OCI-LY7 (cell line): Measurements from ENCODE around the gene DOK1. TPM values are rescaled to one million over a fixed set of nuclear protein-coding genes. Genes with fewer than 3 reads are reported as not detected.

ENCODE experiments used
- BruUV-seq: library from RNA; stranded (reverse); fragments of 400-500 nt; replicated peaks from 2 replicates; lab custom pipeline; 2021; lab: Mats Ljungman, UMichigan
- CTCF ChIA-PET: fragments of 300-600 bp; sonication (Branson Sonifier 250); formaldehyde crosslinking; loops from one replicate; lab custom pipeline; 2022; ENCODE audit warnings: antibody characterized with exemption; ENCODE audit not compliant: unreplicated experiment; lab: Charles Lee
- POLR2A ChIA-PET: fragments of 300-600 bp; sonication (Branson Sonifier 250); formaldehyde crosslinking; loops from one replicate; lab custom pipeline; 2022; ENCODE audit warnings: antibody characterized with exemption; lab: Charles Lee
- DNase-seq: peaks from one replicate; pipeline ENCODE4 v3.0.0-alpha.2; 2015; ENCODE audit warnings: low spot score
- H2AFZ ChIP-seq: fragments of 200-600 bp; sonication (generic), shearing (Covaris generic); 2 replicates; pipeline ENCODE4 v1.6.1; 2014; ENCODE audit warnings: mild to moderate bottlenecking, antibody characterized with exemption, low read length, moderate library complexity
- H3K27ac ChIP-seq: fragments of 200-600 bp; sonication (generic); 2 replicates; pipeline ENCODE4 v1.5.1; 2014; ENCODE audit warnings: mixed run types, low read depth, mild to moderate bottlenecking, moderate library complexity, low read length, inconsistent platforms; ENCODE audit not compliant: poor library complexity, severe bottlenecking
- H3K36me3 ChIP-seq: fragments of 200-600 bp; sonication (generic); 2 replicates; pipeline ENCODE4 v1.6.1; 2014; ENCODE audit warnings: mild to moderate bottlenecking, antibody characterized with exemption, low read length, moderate library complexity, mixed read lengths; ENCODE audit not compliant: insufficient read depth
- H3K4me1 ChIP-seq: fragments of 200-600 bp; sonication (generic); 2 replicates; pipeline ENCODE4 v1.5.1; 2014; ENCODE audit warnings: mild to moderate bottlenecking, low read length; ENCODE audit not compliant: insufficient read depth, poor library complexity, severe bottlenecking
- H3K4me2 ChIP-seq: fragments of 200-600 bp; sonication (generic); 2 replicates; pipeline ENCODE4 v1.6.1; 2014; ENCODE audit warnings: mild to moderate bottlenecking, low read length
- H3K4me3 ChIP-seq: fragments of 200-600 bp; sonication (generic); 2 replicates; pipeline ENCODE4 v1.5.1; 2014; ENCODE audit warnings: mild to moderate bottlenecking, low read depth, low read length; ENCODE audit not compliant: poor library complexity, severe bottlenecking
- H3K79me2 ChIP-seq: fragments of 200-600 bp; sonication (generic); 2 replicates; pipeline ENCODE4 v1.6.1; 2016; ENCODE audit warnings: low read depth, mild to moderate bottlenecking, low read length, moderate library complexity, mixed read lengths; ENCODE audit not compliant: insufficient read depth
- H3K9me2 ChIP-seq: fragments of 200-600 bp; sonication (generic); 2 replicates; pipeline ENCODE4 v1.6.1; 2016; ENCODE audit warnings: mild to moderate bottlenecking, low read length, mixed read lengths; ENCODE audit not compliant: insufficient read depth
- H3K9me3 ChIP-seq: fragments of 200-600 bp; sonication (generic); 2 replicates; pipeline ENCODE4 v1.6.1; 2014; ENCODE audit warnings: mild to moderate bottlenecking, mixed run types, low read length, mixed read lengths
- H4K20me1 ChIP-seq: fragments of 200-600 bp; sonication (generic); 2 replicates; pipeline ENCODE4 v1.6.1; 2014; ENCODE audit warnings: mild to moderate bottlenecking, antibody characterized with exemption, low read length, moderate library complexity, mixed read lengths; ENCODE audit not compliant: insufficient read depth
- CTCF ChIP-seq: fragments of 200-600 bp; sonication (generic); conservative IDR thresholded peaks from 2 replicates; pipeline ENCODE4 v1.5.1; 2014; ENCODE audit warnings: mild to moderate bottlenecking, antibody characterized with exemption, low read length, moderate library complexity, mixed read lengths
- EZH2phosphoT487 ChIP-seq: fragments of 200-600 bp; sonication (generic); IDR thresholded peaks from 2 replicates; pipeline ENCODE4 v1.6.1; 2018; ENCODE audit warnings: low read depth, borderline replicate concordance, mild to moderate bottlenecking, mixed run types, antibody characterized with exemption, low read length, moderate library complexity, mixed read lengths
- intact Hi-C: fragments of 100-400 bp; cut with micrococcal nuclease; formaldehyde crosslinking; loops from one replicate; pipeline ENCODE4 v1.10.0; 2022; ENCODE audit not compliant: unreplicated experiment
- total RNA-seq, 2 experiments: library from RNA; depleted of rRNA in 1 of 2; stranded (reverse); fragments of >200 nt in 1 of 2; shearing (Covaris generic) in 1 of 2; gene quantifications; 2 replicates each; pipeline ENCODE4 v1.2.3, GENCODE V29; 2014 to 2022

DOK1 gene
- total RNA-seq, 2 experiments from 2014 or later, result 9.5 to 13.4 TPM

DNA sequence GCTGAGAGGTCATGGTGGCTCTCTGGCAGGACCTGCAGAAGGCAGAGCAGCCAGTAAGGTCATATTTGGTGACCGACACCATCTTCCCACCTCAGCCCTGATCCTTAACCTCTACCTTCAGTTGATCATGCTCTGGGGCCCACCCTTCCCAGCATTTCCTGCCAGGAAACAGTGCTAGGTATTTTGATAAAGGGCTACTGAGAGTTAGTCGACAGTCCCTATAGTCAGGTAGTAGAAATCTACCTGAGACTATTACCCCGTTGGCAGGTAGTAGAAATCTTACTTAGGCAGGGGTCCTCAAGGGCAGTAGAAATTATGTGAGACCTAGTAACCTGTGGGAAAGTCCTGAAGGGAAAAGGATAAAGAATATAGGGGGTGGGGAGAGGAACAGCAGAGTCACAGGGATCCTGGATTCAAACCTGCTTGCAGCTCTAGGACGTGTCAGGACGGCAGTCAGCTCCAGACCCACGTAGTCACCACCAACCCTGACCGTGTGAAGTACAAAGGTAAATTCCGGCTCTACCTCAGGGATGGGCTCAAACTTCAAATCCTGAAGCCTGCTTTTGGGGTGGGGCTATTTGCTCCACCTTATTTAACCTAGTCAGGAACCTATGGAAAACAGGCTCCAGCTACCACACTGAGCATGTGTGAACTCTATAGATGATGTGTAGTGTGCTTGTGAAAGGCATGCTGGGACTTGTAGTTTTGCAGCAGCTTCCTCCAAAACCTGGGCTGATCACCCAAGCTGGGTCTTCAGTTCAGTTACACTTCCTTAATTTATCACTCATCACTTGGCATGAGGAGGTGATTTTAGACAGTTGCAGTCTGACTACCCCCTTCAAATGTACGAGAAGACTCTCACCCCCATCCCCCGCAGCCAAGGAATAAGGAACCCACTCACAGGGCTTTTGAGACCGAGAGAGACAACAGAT is 28.5 kb upstream of the DOK1 start, which contains the start of gene DQX1:
Gene DQX1, minus strand, starts transcription at position 515 of the 932 bp plus-strand sequence. Its CDS starts 502 bp downstream, at position 13.
- H3K79me2 ChIP-seq, result peaks cover 32% of the 10 kb centered on the region
- H3K4me1 ChIP-seq, result peaks cover 21% of the 10 kb centered on the region
- ChIA-PET POLR2A (interaction anchor here (0.6 to 1.0 kb wide), 2 partner anchors 8 to 15 kb away, joined by 3 read pairs; no protein-coding TSS in a partner anchor), CTCF (no interaction called here)
- H2AFZ ChIP-seq, result no peak within 1 kb of the TSS
- TF ChIP-seq EZH2phosphoT487, result no peak
- TF ChIP-seq CTCF, result no peak
- H3K9me2 ChIP-seq, result no peaks in the 10 kb centered on the region
- H3K36me3 ChIP-seq, result peaks cover 45% of the 10 kb centered on the region
- H3K4me2 ChIP-seq, result 0 out of 2 replicates have a peak within 1 kb of the TSS, but pooled peaks have one; percentile 95
- intact Hi-C loops, result no loop called here
- H3K9me3 ChIP-seq, result no peaks in the 10 kb centered on the region
- peaks cover 5% of the 10 kb centered on the region; the same call in 1 of the 2 replicates for H4K20me1 ChIP-seq
- no peak within 1 kb of the TSS for H3K4me3 ChIP-seq
- peak; percentile 63 for DNase-seq
- BruUV-seq, result no TSS peak
- H3K27ac ChIP-seq, result no peak within 1 kb of the TSS

GRCh38 chr2:74526649-74527230 is 27.8 kb upstream of the DOK1 start:
- Histone ChIP-seq H2AFZ (no peak overlapping the region), H3K4me1 (peaks cover 28% of the 10 kb centered on the region), H3K4me2 (0 out of 2 replicates have a peak overlapping the region, but pooled peaks have one; percentile 95), H3K9me3 (no peaks in the 10 kb centered on the region), H3K36me3 (peaks cover 53% of the 10 kb centered on the region), H3K27ac (no peak overlapping the region), H3K4me3 (no peak overlapping the region), H4K20me1 (peaks cover 5% of the 10 kb centered on the region; the same call in 1 of the 2 replicates), H3K79me2 (peaks cover 37% of the 10 kb centered on the region), H3K9me2 (no peaks in the 10 kb centered on the region)
- DNase-seq, result no peak
- ChIA-PET POLR2A (interaction anchor here (1.0 kb wide), 1 partner anchor 9 kb away, joined by 3 read pairs; no protein-coding TSS in a partner anchor), CTCF (interaction anchor here (0.5 kb wide), 1 partner anchor 1180 kb away, joined by 3 read pairs; no protein-coding TSS in a partner anchor)
- TF ChIP-seq CTCF (no peak), EZH2phosphoT487 (no peak)
- intact Hi-C loops, result no loop called here
- no TSS peak for BruUV-seq
